Measurements from ENCODE around the gene BMP3. TPM values are rescaled to one million over a fixed set of nuclear protein-coding genes. Genes with fewer than 3 reads are reported as not detected.

BMP3 gene
- total RNA-seq, 1 experiment from 2014 or later = 0.17 TPM

DNA sequence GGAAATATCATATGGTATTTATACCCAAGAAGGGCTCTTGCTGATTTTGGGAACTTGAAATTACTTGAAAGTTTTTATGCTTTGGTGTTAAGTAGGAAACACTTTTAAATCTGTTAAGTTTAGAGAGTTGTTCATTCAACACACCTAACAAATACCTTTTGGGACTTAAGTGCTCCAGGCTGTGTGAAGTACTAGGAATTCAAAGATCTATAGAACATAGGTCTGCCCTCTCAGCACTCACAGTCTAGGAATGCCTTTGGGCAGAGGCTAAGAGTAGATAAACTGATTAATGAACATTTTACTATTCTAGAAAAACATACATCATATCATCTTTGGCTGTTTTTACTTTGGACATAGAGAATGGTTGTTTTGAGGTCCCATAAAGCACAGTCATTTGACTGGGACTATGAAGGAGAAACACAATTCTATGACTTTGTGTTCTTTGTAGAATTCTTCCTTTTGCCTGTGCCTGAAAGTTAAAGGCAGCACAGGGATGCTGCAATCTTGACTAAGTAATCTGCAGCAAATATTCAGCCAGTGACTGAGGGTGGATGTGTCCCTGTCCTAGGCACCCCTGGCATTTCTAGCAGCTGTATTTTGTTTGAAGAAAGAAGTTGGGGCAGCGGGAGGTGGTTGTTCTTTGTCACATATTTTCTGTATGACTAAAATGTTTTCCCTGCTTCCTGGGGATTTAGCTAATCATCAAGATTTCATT, 8.3 kb downstream of the BMP3 start:
- no peak for DNase-seq
- peaks cover 18% of the 10 kb centered on the region for H3K4me1 Mint-ChIP-seq (ENCODE audit: low read depth, unreplicated experiment)
- BruUV-seq (replicated peaks) = no TSS peak
- H3K27me3 Mint-ChIP-seq (ENCODE audit: unreplicated experiment) = no peaks in the 10 kb centered on the region
- no peaks in the 10 kb centered on the region for H3K9me3 Mint-ChIP-seq (ENCODE audit: low read depth, unreplicated experiment)
- no peak overlapping the region for H3K27ac Mint-ChIP-seq (ENCODE audit: unreplicated experiment)
- H3K36me3 Mint-ChIP-seq (ENCODE audit: insufficient read depth, unreplicated experiment) = no peaks in the 10 kb centered on the region
- TF ChIP-seq, protein P1, sequence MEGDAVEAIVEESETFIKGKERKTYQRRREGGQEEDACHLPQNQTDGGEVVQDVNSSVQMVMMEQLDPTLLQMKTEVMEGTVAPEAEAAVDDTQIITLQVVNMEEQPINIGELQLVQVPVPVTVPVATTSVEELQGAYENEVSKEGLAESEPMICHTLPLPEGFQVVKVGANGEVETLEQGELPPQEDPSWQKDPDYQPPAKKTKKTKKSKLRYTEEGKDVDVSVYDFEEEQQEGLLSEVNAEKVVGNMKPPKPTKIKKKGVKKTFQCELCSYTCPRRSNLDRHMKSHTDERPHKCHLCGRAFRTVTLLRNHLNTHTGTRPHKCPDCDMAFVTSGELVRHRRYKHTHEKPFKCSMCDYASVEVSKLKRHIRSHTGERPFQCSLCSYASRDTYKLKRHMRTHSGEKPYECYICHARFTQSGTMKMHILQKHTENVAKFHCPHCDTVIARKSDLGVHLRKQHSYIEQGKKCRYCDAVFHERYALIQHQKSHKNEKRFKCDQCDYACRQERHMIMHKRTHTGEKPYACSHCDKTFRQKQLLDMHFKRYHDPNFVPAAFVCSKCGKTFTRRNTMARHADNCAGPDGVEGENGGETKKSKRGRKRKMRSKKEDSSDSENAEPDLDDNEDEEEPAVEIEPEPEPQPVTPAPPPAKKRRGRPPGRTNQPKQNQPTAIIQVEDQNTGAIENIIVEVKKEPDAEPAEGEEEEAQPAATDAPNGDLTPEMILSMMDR (IDR thresholded peaks at IDR 0.05; ENCODE audit: unreplicated experiment) = no peak
- intact Hi-C loops (cut with micrococcal nuclease; ENCODE audit: unreplicated experiment) = no loop called here
- H3K4me3 Mint-ChIP-seq (ENCODE audit: low read depth, unreplicated experiment) = no peak overlapping the region
- CTCF ChIA-PET = interaction anchor here (0.7 to 2.0 kb wide), 7 partner anchors 8 to 677 kb away, joined by 3 to 26 read pairs (median 7); partner anchors contain the start of gene BMP3

DNA sequence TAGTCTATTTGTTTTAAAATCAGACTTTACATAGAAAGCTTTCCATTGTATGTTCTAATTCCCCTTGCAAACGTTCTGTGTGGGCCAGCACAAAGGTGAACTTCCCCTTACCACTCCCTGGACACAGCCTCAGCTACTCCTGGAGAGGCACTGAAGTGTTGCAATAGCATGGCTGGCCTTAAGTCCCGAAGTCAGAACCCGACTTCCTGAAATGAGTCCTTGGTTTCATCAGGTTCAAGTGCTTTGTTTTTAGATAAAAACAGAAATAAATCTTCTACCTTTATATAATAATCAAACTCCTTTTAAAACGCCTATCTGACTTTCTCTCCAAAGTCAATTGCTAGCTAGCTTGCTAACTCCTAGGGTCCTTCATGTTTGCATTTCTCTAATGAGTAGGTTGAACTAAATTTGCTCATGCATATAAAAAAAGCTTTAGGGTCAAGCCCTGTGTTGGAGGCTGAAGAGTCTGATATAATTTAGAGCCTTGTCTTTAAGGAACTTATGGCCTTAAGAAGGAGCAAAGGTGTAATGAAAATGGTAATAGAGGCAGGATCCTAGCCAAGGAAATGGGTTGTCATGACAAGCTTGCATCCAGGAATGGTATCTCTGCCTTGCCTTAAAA, 9.0 kb downstream of the BMP3 start:
- peak; percentile 43 for DNase-seq
- no peak overlapping the region for H3K27ac Mint-ChIP-seq (ENCODE audit: unreplicated experiment)
- CTCF ChIA-PET = interaction anchor here (0.7 to 2.0 kb wide), 9 partner anchors 9 to 678 kb away, joined by 3 to 26 read pairs (median 6); partner anchors contain the start of gene BMP3
- intact Hi-C loops (cut with micrococcal nuclease; ENCODE audit: unreplicated experiment) = no loop called here
- H3K9me3 Mint-ChIP-seq (ENCODE audit: low read depth, unreplicated experiment) = no peaks in the 10 kb centered on the region
- H3K27me3 Mint-ChIP-seq (ENCODE audit: unreplicated experiment) = no peaks in the 10 kb centered on the region
- peaks cover 18% of the 10 kb centered on the region for H3K4me1 Mint-ChIP-seq (ENCODE audit: low read depth, unreplicated experiment)
- BruUV-seq (replicated peaks) = no TSS peak
- no peak overlapping the region for H3K4me3 Mint-ChIP-seq (ENCODE audit: low read depth, unreplicated experiment)
- TF ChIP-seq, protein P1 (IDR thresholded peaks at IDR 0.05; ENCODE audit: unreplicated experiment) = no peak
- H3K36me3 Mint-ChIP-seq (ENCODE audit: insufficient read depth, unreplicated experiment) = no peaks in the 10 kb centered on the region

DNA sequence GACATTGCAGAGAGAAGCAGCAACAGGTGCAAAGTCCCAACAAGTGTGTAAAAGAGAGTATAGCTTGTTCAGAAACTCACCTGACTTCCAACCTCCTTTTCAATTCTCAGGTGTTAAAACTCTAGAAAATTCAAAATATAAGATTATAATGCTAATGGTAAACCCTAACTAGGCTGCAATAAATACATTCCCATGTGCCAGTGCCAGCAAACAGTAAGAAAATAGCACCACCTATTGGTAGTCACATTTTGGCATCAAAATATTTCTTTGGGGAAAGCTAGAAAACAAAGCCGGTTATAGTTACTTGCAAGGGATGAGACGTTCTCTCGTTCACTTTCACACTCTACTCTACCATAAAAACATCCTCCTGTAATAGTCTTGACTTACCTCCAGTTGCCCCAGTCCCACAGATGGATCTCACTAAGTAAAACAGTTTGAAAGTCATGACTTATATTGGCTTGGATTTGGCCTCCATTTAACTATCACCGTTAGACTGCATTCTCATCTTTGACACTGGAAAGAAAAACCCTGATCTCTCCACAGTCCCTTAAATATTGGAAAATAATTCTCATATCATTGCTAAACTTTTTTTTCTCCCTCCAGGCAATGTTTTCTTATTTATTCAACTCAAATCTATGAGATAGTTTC, 9.6 kb downstream of the BMP3 start:
- Mint-ChIP-seq H3K27ac (ENCODE audit: unreplicated experiment) (peak overlapping the region; percentile 28), H3K9me3 (ENCODE audit: low read depth, unreplicated experiment) (no peaks in the 10 kb centered on the region), H3K4me3 (ENCODE audit: low read depth, unreplicated experiment) (no peak overlapping the region), H3K4me1 (ENCODE audit: low read depth, unreplicated experiment) (peaks cover 18% of the 10 kb centered on the region), H3K36me3 (ENCODE audit: insufficient read depth, unreplicated experiment) (no peaks in the 10 kb centered on the region), H3K27me3 (ENCODE audit: unreplicated experiment) (no peaks in the 10 kb centered on the region)
- intact Hi-C loops (cut with micrococcal nuclease; ENCODE audit: unreplicated experiment) = loop anchor here (1.0 to 5.0 kb wide), 5 partner anchors 48 to 678 kb away; no protein-coding TSS in a partner anchor
- TF ChIP-seq, protein P1 (IDR thresholded peaks at IDR 0.05; ENCODE audit: unreplicated experiment) = peak; percentile 26
- CTCF ChIA-PET = interaction anchor here (1.0 to 2.0 kb wide), 6 partner anchors 10 to 678 kb away, joined by 3 to 26 read pairs (median 6); partner anchors contain the start of gene BMP3
- no peak for DNase-seq
- BruUV-seq (replicated peaks) = no TSS peak

DNA sequence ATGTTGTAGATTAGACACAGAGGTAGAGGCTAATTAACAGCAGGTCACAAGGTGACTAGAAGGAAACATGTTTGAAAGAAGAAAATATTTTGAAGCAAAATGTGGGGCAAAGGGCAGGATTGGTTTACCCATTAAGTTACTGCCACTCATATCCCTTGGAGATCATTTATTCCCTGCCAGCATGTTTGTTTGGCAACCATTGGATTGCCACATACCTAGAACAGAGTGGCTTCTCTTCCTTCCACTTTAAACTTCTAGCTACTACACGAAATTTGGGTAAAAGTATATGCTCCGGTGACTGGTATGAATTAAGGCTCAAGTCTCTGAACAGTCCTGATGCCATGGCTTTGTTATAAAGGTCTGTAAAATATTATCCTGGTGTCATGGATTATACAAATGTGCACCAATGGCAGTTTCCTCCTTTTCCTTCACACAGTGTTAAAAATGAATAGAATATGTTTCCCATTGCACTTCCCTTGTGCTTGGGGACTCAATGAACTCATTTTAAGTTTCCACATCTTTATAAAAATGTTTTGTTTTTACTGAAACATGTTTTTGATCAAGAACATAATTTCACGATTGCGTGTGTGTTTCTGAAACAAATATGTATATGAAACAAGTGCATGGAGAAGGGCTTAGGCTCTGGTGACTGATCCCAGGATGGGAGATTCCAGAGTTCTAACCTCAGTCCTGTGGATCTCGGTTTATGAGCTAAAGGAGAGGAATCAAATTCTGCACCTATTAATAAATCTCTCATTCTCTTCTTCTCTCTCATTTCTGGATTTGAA, 12.3 kb downstream of the BMP3 start:
- BruUV-seq (replicated peaks) = no TSS peak
- no peaks in the 10 kb centered on the region for H3K36me3 Mint-ChIP-seq (ENCODE audit: insufficient read depth, unreplicated experiment)
- no peak overlapping the region for H3K4me3 Mint-ChIP-seq (ENCODE audit: low read depth, unreplicated experiment)
- intact Hi-C loops (cut with micrococcal nuclease; ENCODE audit: unreplicated experiment) = loop anchor here (5.0 kb wide), 3 partner anchors 50 to 580 kb away; no protein-coding TSS in a partner anchor
- TF ChIP-seq, protein P1 (IDR thresholded peaks at IDR 0.05; ENCODE audit: unreplicated experiment) = no peak
- no peaks in the 10 kb centered on the region for H3K9me3 Mint-ChIP-seq (ENCODE audit: low read depth, unreplicated experiment)
- H3K27ac Mint-ChIP-seq (ENCODE audit: unreplicated experiment) = no peak overlapping the region
- no peak for DNase-seq
- CTCF ChIA-PET = no interaction called here
- H3K27me3 Mint-ChIP-seq (ENCODE audit: unreplicated experiment) = no peaks in the 10 kb centered on the region
- peaks cover 18% of the 10 kb centered on the region for H3K4me1 Mint-ChIP-seq (ENCODE audit: low read depth, unreplicated experiment)
